Endothelial cell of umbilical vein (primary cell): ENCODE results near the gene ADGRD1. TPM values are rescaled to one million over a fixed set of nuclear protein-coding genes. Genes with fewer than 3 reads are reported as not detected.

Source experiments
- BruUV-seq: library from RNA; stranded (reverse); fragments of 400-500 nt; replicated peaks from 2 replicates; lab custom pipeline; 2021; lab: Mats Ljungman, UMichigan
- CTCF ChIA-PET: fragments of 300-600, 350-600 bp; sonication (Branson Sonifier 250); formaldehyde crosslinking; loops from one replicate; lab custom pipeline; 2021; ENCODE audit warnings: antibody characterized with exemption, inconsistent platforms; lab: Charles Lee
- POLR2A ChIA-PET: fragments of 300-600, 350-600 bp; sonication (Branson Sonifier 250); formaldehyde crosslinking; loops from one replicate; lab custom pipeline; 2021; ENCODE audit warnings: antibody characterized with exemption, inconsistent platforms; lab: Charles Lee
- DNase-seq: peaks from one replicate; pipeline ENCODE4 v3.0.0-alpha.2; 2011; ENCODE audit warnings: low read depth, low spot score
- FAIRE-seq: peaks from 2 replicates; lab custom pipeline; 2011; peaks lifted over from hg19 to GRCh38; lab: Jason Lieb, UNC
- H2AFZ ChIP-seq: 2 replicates; pipeline ENCODE4 v1.6.0; 2012; ENCODE audit warnings: low read depth, low read length, control low read depth, inconsistent platforms
- H3K27ac ChIP-seq: 2 replicates; pipeline ENCODE4 v1.5.1; 2011; ENCODE audit warnings: low read depth, mild to moderate bottlenecking, control low read depth, low read length, moderate library complexity; ENCODE audit not compliant: insufficient read depth
- H3K27me3 ChIP-seq, 2 experiments: 2 replicates each; pipeline versions ENCODE4 v1.6.0 to v1.6.1; 2011; ENCODE audit warnings: low read length in 2 of 2, mixed read lengths in 1 of 2; ENCODE audit not compliant: control insufficient read depth in 2 of 2, insufficient read depth in 2 of 2
- H3K36me3 ChIP-seq, 2 experiments: 2 replicates in 1 of 2; 3 replicates in 1 of 2; pipeline ENCODE4 v1.5.1; 2011; ENCODE audit warnings: low read length in 2 of 2, mild to moderate bottlenecking in 1 of 2, moderate library complexity in 1 of 2; ENCODE audit not compliant: control insufficient read depth in 2 of 2, insufficient read depth in 2 of 2; ENCODE audit errors: extremely low read depth in 1 of 2
- H3K4me1 ChIP-seq: 3 replicates; pipeline ENCODE4 v1.5.1; 2011; ENCODE audit warnings: mild to moderate bottlenecking, low read length; ENCODE audit not compliant: control insufficient read depth, insufficient read depth; ENCODE audit errors: extremely low read depth
- H3K4me2 ChIP-seq: 2 replicates; pipeline ENCODE4 v1.6.1; 2011; ENCODE audit warnings: low read length, control low read depth, mixed read lengths; ENCODE audit not compliant: insufficient read depth
- H3K4me3 ChIP-seq, 3 experiments: fragments of 200-600 bp in 1 of 3; sonication (generic), shearing (Covaris generic) in 1 of 3; replicated peaks in 1 of 3; 2 replicates each; pipeline ENCODE4 v1.5.1; 2011 to 2016; ENCODE audit warnings: control low read depth in 3 of 3, low read length in 3 of 3, mild to moderate bottlenecking in 2 of 3, inconsistent platforms in 1 of 3, low read depth in 1 of 3, moderate library complexity in 1 of 3; ENCODE audit not compliant: insufficient read depth in 1 of 3
- H3K79me2 ChIP-seq: 2 replicates; pipeline ENCODE4 v1.6.0; 2012; ENCODE audit warnings: low read length, inconsistent platforms; ENCODE audit not compliant: control insufficient read depth, insufficient read depth
- H3K9ac ChIP-seq: replicated peaks from 2 replicates; pipeline ENCODE3; 2011; ENCODE audit warnings: low read length, control low read depth; ENCODE audit not compliant: insufficient read depth; ENCODE audit errors: extremely low read depth
- H3K9me1 ChIP-seq: replicated peaks from 3 replicates; pipeline ENCODE4 v1.6.0; 2011; ENCODE audit warnings: mild to moderate bottlenecking, low read length; ENCODE audit not compliant: control insufficient read depth, insufficient read depth; ENCODE audit errors: extremely low read depth
- H3K9me3 ChIP-seq: replicated peaks from 2 replicates; pipeline ENCODE4 v1.5.1; 2012; ENCODE audit warnings: low read length, inconsistent platforms; ENCODE audit not compliant: control insufficient read depth, insufficient read depth
- H4K20me1 ChIP-seq: replicated peaks from 2 replicates; pipeline ENCODE3; 2011; ENCODE audit warnings: mild to moderate bottlenecking, low read length; ENCODE audit not compliant: control insufficient read depth, insufficient read depth; ENCODE audit errors: extremely low read depth
- EZH2 ChIP-seq: IDR thresholded peaks from 2 replicates; pipeline ENCODE4 v1.6.1; 2012; ENCODE audit warnings: borderline replicate concordance, low read depth, mild to moderate bottlenecking, moderate library complexity, low read length, inconsistent platforms; ENCODE audit not compliant: severe bottlenecking
- FOS ChIP-seq: IDR thresholded peaks from 2 replicates; pipeline ENCODE4 v1.6.1; 2011; ENCODE audit warnings: mild to moderate bottlenecking, low read length, moderate library complexity, borderline replicate concordance; ENCODE audit not compliant: insufficient read depth
- JUN ChIP-seq: IDR thresholded peaks from 2 replicates; pipeline ENCODE4 v1.6.1; 2011; ENCODE audit warnings: borderline replicate concordance, low read depth; ENCODE audit not compliant: insufficient read length, insufficient read depth
- MAX ChIP-seq: IDR thresholded peaks from 2 replicates; pipeline ENCODE4 v1.6.1; 2011; ENCODE audit not compliant: insufficient read depth, insufficient read length
- dilution Hi-C: fragments of 300-500 bp; cut with MboI; formaldehyde crosslinking; loops from one replicate; pipeline ENCODE4 v1.15.0; 2019; ENCODE audit warnings: low sequenced_read_pairs; ENCODE audit not compliant: extremely low pct_ligation_motif_present
- intact Hi-C: fragments of 100-400 bp; cut with micrococcal nuclease; formaldehyde crosslinking; loops from one replicate; pipeline ENCODE4 v1.10.0; 2022
- polyA plus RNA-seq, 4 experiments: library from polyadenylated mRNA; depleted of rRNA in 3 of 4; stranded (reverse) in 3 of 4; unstranded in 1 of 4; fragments of >200 nt; gene quantifications; 2 replicates each; pipeline versions ENCODE4 v1.2.1 to v1.2.3, GENCODE V29; 2011 to 2012; ENCODE audit warnings: missing spikeins in 1 of 4
- total RNA-seq: library from RNA; stranded (reverse); gene quantifications from 2 replicates; pipeline ENCODE4 v1.2.3, GENCODE V29; 2021

The ADGRD1 gene
- total and polyA plus RNA-seq, 2 donors (not counting 3 experiments of a cell fraction or from before 2014, with no cell fraction given): 0.07 TPM; not detected in 1

- H3K4me2 ChIP-seq: no peak overlapping the region
- no peak overlapping the region for H3K27ac ChIP-seq
- intact Hi-C loops: no loop called here
- H3K4me3 ChIP-seq: no peak overlapping the region
- FAIRE-seq (no peak), DNase-seq (no peak)
- no peaks in the 10 kb centered on the region for H3K27me3 ChIP-seq
- no peaks in the 10 kb centered on the region for H3K36me3 ChIP-seq
- H3K4me1 ChIP-seq: no peaks in the 10 kb centered on the region
- H4K20me1 ChIP-seq: no peaks in the 10 kb centered on the region
- no peaks in the 10 kb centered on the region for H3K9me3 ChIP-seq
- H2AFZ ChIP-seq: no peak overlapping the region
- TF ChIP-seq FOS (no peak), EZH2 (no peak), MAX (no peak)
- BruUV-seq: no TSS peak
- ChIA-PET POLR2A (no interaction called here), CTCF (no interaction called here)
- no peaks in the 10 kb centered on the region for H3K79me2 ChIP-seq
- no peak overlapping the region for H3K9ac ChIP-seq
- dilution Hi-C loops: no loop called here
- H3K9me1 ChIP-seq: no peaks in the 10 kb centered on the region
Observed at GRCh38 chr12:130957304-130957621, 3.6 kb downstream of the ADGRD1 start.

DNA sequence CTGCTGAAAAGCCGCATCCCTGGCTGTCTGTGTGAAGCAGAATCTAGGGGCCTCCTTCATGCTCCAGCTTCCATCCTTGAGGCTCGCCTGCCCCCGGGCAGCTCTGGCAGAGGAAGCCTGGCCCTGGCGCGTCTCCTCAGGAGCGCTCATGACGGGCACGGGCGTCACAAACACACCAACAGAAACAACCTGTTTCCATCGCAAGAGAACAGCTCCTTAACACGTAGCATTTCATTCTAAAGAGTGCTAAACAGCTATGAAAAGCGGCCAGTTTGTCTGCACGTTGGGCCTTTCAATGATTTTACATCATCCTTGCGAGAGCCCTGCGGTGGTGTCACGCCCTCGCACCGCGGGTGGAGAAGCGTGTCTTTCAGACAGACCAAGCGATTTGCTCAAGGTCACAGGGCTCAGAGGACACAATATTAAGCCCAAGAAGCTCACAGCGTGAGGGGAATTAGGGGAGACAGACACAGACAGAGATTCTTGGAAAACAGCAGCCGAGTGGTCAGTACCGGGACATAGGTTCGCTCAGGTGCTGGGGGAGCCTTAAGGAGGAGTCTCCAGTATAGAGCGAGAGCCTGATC lies 4.9 kb downstream of the ADGRD1 start:
- Histone ChIP-seq H3K79me2 (no peaks in the 10 kb centered on the region), H3K4me2 (no peak overlapping the region), H3K27ac (no peak overlapping the region), H3K4me3 (no peak overlapping the region), H3K9me1 (no peaks in the 10 kb centered on the region), H3K9me3 (no peaks in the 10 kb centered on the region), H2AFZ (no peak overlapping the region), H3K36me3 (no peaks in the 10 kb centered on the region), H3K9ac (no peak overlapping the region), H3K27me3 (no peaks in the 10 kb centered on the region), H3K4me1 (no peaks in the 10 kb centered on the region), H4K20me1 (no peaks in the 10 kb centered on the region)
- POLR2A ChIA-PET: no interaction called here
- DNase-seq (no peak), FAIRE-seq (no peak)
- CTCF ChIA-PET: no interaction called here
- no TSS peak for BruUV-seq
- dilution Hi-C loops: no loop called here
- intact Hi-C loops: no loop called here
- TF ChIP-seq JUN (no peak), MAX (no peak), EZH2 (no peak)
